Effector memory CD4-positive, alpha-beta T cell (primary cell): ENCODE measurements around the gene COTL1.

Experiments
- DNase-seq, 3 donors: peaks; one replicate each; pipeline ENCODE4 v3.0.0-alpha.2; 2020
- H3K27ac ChIP-seq: 2 replicates; pipeline ENCODE4 v1.7.0; 2013; ENCODE audit warnings: mild to moderate bottlenecking, low read length, moderate library complexity; ENCODE audit not compliant: insufficient read depth, poor library complexity, severe bottlenecking
- H3K27me3 ChIP-seq: replicated peaks from 2 replicates; pipeline ENCODE4 v1.7.0; 2013; ENCODE audit warnings: mild to moderate bottlenecking, low read length; ENCODE audit not compliant: insufficient read depth, control insufficient read depth, poor library complexity, severe bottlenecking
- H3K36me3 ChIP-seq: 2 replicates; pipeline ENCODE4 v1.7.0; 2013; ENCODE audit warnings: mild to moderate bottlenecking, low read length, moderate library complexity; ENCODE audit not compliant: control insufficient read depth, insufficient read depth
- H3K4me1 ChIP-seq: 2 replicates; pipeline ENCODE4 v1.7.0; 2013; ENCODE audit warnings: low read length, mild to moderate bottlenecking; ENCODE audit not compliant: control insufficient read depth, insufficient read depth, poor library complexity, severe bottlenecking
- H3K4me3 ChIP-seq: 2 replicates; pipeline ENCODE4 v1.7.0; 2013; ENCODE audit warnings: low read length, low read depth, mild to moderate bottlenecking; ENCODE audit not compliant: insufficient read depth, poor library complexity, severe bottlenecking
- H3K9me3 ChIP-seq: 2 replicates; pipeline ENCODE4 v1.7.0; 2013; ENCODE audit warnings: mild to moderate bottlenecking, low read length, moderate library complexity; ENCODE audit not compliant: control insufficient read depth

Gene COTL1

GRCh38 chr16:84535851-84536250 is 82.0 kb downstream of the COTL1 start:
- H3K27ac ChIP-seq, result no peak overlapping the region
- no peak for DNase-seq
- no peaks in the 10 kb centered on the region for H3K9me3 ChIP-seq
- no peak overlapping the region for H3K4me3 ChIP-seq
- no peaks in the 10 kb centered on the region for H3K4me1 ChIP-seq
- H3K27me3 ChIP-seq, result no peaks in the 10 kb centered on the region
- H3K36me3 ChIP-seq, result no peaks in the 10 kb centered on the region

DNA sequence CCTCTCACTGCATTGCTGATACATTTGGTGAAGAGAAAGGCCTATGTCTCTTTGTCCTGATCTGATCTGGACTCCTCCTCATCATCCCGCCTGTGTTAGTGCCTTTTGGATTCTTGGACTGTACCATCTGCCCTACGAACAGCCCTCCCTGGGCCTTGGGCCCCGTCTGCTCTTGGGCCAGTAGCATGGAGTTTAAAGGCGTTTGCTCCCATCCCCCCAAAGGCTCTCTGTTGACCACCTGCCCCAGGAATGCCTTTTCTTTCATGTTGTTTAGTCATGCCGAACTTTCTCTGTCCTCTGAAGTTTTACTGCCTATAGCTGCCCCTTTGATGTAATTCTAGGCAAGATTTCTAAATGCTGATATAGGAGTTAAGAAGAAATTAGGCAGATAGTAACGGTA is 82.5 kb downstream of the COTL1 start:
- Histone ChIP-seq H3K9me3 (no peaks in the 10 kb centered on the region), H3K27ac (no peak overlapping the region), H3K4me3 (no peak overlapping the region), H3K4me1 (no peaks in the 10 kb centered on the region), H3K36me3 (no peaks in the 10 kb centered on the region), H3K27me3 (no peaks in the 10 kb centered on the region)
- no peak for DNase-seq

GRCh38 chr16:84534815-84535214 is 83.1 kb downstream of the COTL1 start:
- Histone ChIP-seq H3K27me3 (no peaks in the 10 kb centered on the region), H3K9me3 (peaks cover 2% of the 10 kb centered on the region), H3K4me3 (no peak overlapping the region), H3K27ac (no peak overlapping the region), H3K36me3 (no peaks in the 10 kb centered on the region), H3K4me1 (no peaks in the 10 kb centered on the region)
- DNase-seq, result no peak

DNA sequence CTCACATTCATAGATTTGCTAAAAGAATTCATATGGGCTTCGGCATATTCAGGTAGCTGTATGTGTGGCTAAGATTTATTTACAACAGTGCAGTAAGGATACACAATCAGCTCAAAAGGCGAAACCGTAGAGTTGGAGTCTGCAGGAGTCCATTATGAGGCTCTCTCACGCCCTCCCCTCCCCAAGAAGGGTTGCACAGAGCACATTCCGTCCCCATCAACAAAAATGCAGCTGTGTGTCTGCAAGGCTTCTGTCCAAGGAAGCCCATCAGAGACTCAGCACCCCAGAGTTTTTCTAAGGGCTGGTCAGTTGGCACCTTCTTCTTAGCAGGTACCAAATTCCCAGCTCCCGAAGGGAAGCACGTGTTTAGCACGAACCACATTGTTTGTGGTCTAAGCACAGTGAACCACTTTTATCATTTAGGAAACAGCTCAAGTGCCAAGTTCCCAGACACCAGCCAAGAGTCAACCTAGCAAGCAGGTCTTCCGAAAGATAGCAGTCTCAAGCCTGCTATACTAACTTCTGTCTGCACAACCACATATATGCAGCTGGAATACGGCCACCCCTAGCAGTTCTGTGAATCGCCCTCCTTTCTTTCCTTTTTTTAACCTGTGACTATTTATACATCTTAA is 84.9 kb downstream of the COTL1 start:
- Histone ChIP-seq H3K4me1 (no peaks in the 10 kb centered on the region), H3K27ac (no peak overlapping the region), H3K27me3 (no peaks in the 10 kb centered on the region), H3K36me3 (no peaks in the 10 kb centered on the region), H3K9me3 (peaks cover 6% of the 10 kb centered on the region), H3K4me3 (no peak overlapping the region)
- no peak for DNase-seq

GRCh38 chr16:84532291-84532724 is 85.6 kb downstream of the COTL1 start:
- H3K4me1 ChIP-seq, result no peaks in the 10 kb centered on the region
- H3K9me3 ChIP-seq, result peaks cover 6% of the 10 kb centered on the region
- no peaks in the 10 kb centered on the region for H3K27me3 ChIP-seq
- no peak for DNase-seq
- no peak overlapping the region for H3K27ac ChIP-seq
- H3K4me3 ChIP-seq, result no peak overlapping the region
- H3K36me3 ChIP-seq, result no peaks in the 10 kb centered on the region

GRCh38 chr16:84531671-84532111 is 86.2 kb downstream of the COTL1 start:
- no peak overlapping the region for H3K27ac ChIP-seq
- DNase-seq, result no peak

DNA sequence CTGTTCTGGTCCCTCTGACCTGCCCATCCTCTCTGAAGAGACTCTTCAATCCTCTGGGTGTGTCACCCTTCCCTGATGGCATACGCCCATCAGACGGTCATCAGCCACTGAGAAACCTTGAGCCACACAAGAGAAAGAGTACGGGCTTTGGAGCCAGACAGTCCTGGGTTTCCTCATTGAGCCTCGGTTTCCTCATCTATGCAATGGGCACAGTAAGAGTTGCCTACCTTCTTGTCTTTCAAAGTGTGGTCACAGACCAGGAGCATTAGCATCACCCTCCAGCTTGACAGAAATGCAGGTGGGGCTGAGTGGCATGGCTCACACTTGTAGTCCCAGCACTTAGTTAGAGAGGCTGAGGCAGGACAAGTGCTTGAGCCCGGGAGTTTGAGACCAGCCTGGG is 87.3 kb downstream of the COTL1 start:
- DNase-seq, result no peak
- Histone ChIP-seq H3K9me3 (peaks cover 6% of the 10 kb centered on the region), H3K27ac (no peak overlapping the region), H3K27me3 (no peaks in the 10 kb centered on the region), H3K4me1 (no peaks in the 10 kb centered on the region), H3K36me3 (no peaks in the 10 kb centered on the region), H3K4me3 (no peak overlapping the region)

More at GRCh38 chr16:84531671-84532111, 86.2 kb downstream of the COTL1 start:
- H3K4me3 ChIP-seq, result no peak overlapping the region
- no peaks in the 10 kb centered on the region for H3K4me1 ChIP-seq
- no peaks in the 10 kb centered on the region for H3K36me3 ChIP-seq
- H3K27me3 ChIP-seq, result no peaks in the 10 kb centered on the region
- peaks cover 6% of the 10 kb centered on the region for H3K9me3 ChIP-seq

DNA sequence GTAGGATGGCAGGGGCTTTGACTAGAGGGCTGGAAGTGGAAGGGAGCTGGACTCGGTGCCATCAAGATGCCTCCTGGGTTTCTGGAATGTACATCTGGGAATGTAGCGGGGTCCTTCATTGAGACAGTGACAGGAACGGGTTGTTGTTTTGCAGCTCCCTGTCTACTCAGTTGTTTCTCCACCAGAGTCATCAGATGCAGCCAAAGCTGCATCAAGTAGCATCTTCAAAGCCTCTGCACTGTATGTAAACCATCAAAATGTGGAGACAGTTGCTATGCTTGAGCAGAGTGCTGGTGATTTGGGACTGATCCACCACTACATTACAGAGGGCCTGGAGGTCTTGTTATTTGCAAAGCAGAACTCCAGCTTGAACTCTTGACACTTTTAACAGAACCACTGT is 88.3 kb downstream of the COTL1 start:
- Histone ChIP-seq H3K27ac (no peak overlapping the region), H3K4me3 (no peak overlapping the region), H3K36me3 (no peaks in the 10 kb centered on the region), H3K4me1 (no peaks in the 10 kb centered on the region), H3K9me3 (peaks cover 6% of the 10 kb centered on the region), H3K27me3 (no peaks in the 10 kb centered on the region)
- no peak for DNase-seq

DNA sequence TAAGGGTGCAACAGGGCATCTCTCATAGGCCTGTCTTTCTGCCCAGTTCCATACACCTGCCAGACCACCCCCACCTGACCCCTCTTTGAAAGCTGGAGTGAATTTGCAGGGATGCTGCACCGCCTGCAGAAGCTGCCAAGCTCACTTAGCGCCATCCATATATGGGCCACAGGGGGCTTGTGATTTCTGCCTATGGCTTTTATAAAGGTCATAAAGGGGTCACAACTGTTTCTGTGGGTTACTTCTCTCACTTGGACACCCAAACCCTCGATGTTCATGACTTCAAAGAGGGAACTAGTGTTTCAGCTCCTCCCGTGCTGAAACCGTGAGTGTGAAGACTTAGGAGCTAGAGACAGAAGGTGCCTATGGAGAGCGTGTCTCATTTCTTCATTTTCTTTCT is 89.6 kb downstream of the COTL1 start:
- Histone ChIP-seq H3K9me3 (peaks cover 6% of the 10 kb centered on the region), H3K4me1 (no peaks in the 10 kb centered on the region), H3K27ac (no peak overlapping the region), H3K4me3 (no peak overlapping the region), H3K27me3 (no peaks in the 10 kb centered on the region), H3K36me3 (no peaks in the 10 kb centered on the region)
- no peak for DNase-seq

DNA sequence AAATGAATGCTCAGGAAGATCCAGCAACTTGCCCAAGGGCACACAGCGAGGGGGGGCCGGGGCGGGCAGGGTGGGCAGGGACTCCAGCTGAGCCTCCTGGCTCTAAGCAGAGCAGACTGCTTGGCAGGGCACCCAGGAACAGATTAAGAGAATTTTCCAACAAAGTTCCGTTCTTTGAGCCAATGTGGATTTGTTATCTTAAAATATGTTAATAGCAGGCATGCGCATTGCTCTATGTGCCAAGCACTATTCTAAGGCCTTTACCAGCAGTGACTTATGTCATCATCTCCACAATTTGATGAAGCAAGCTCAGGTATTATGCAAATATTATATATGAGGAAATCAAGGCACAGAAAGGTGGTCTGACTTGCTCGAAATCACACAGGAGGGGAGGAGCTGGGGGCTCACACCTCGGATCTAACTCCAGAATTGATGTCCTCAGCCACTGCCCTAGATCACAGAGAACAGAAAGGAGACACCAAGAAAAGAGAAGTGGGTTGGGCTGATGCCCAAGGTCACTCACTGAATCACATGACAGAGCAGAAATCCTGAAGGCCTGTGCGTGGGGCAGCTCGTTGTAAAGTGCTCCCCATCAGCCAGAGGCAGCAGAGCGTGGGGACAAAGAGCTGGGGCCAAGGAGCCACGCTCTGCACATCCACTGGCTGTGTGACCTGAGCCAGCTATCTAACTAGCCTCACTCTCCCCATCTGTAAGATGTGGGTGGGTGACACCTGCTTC is 90.2 kb downstream of the COTL1 start:
- Histone ChIP-seq H3K27ac (no peak overlapping the region), H3K36me3 (no peaks in the 10 kb centered on the region), H3K9me3 (peaks cover 6% of the 10 kb centered on the region), H3K4me1 (no peaks in the 10 kb centered on the region), H3K27me3 (no peaks in the 10 kb centered on the region), H3K4me3 (no peak overlapping the region)
- DNase-seq, result no peak
